HepG2 (cell line): Measurements from ENCODE around the gene LINGO3. TPM values are rescaled to one million over a fixed set of nuclear protein-coding genes. Genes with fewer than 3 reads are reported as not detected.

Experiments used
- AGO1 ChIP-seq: fragments of 200-400 bp; formaldehyde crosslinking; IDR thresholded peaks from 2 replicates; pipeline ENCODE4 v1.6.1; 2017; ENCODE audit warnings: mild to moderate bottlenecking, low read depth, low read length, moderate library complexity; ENCODE audit not compliant: poor library complexity, severe bottlenecking
- AHR ChIP-seq: IDR thresholded peaks from 2 replicates; pipeline ENCODE4 v1.6.1; 2018; ENCODE audit warnings: missing genetic modification reagents, missing compliant biosample characterization
- ARID5B ChIP-seq: IDR thresholded peaks from 2 replicates; pipeline ENCODE4 v1.4.0; 2020; ENCODE audit warnings: mild to moderate bottlenecking, missing genetic modification reagents
- CREBL2 ChIP-seq: sonication (generic); formaldehyde crosslinking; IDR thresholded peaks from 2 replicates; pipeline ENCODE4 v1.8.1; 2023; ENCODE audit warnings: missing genetic modification reagents, mild to moderate bottlenecking, borderline replicate concordance
- ELF1 ChIP-seq: sonication (generic); formaldehyde crosslinking; IDR thresholded peaks from 2 replicates; pipeline ENCODE4 v1.4.0; 2020; ENCODE audit warnings: missing genetic modification reagents
- HMG20B ChIP-seq: conservative IDR thresholded peaks from 2 replicates; pipeline ENCODE4 v1.6.1; 2016; ENCODE audit warnings: missing genetic modification reagents, missing compliant biosample characterization
- NCOA2 ChIP-seq: sonication (generic); formaldehyde crosslinking; IDR thresholded peaks from 2 replicates; pipeline ENCODE4 v1.8.0; 2022; ENCODE audit warnings: inconsistent platforms
- NCOR1 ChIP-seq: fragments of 200-600 bp; sonication (generic); IDR thresholded peaks from 2 replicates; pipeline ENCODE4 v1.7.0; 2017; ENCODE audit warnings: antibody characterized with exemption, low read length, borderline replicate concordance
- NR2F1 ChIP-seq, 2 experiments: fragments of 450-650 bp in 1 of 2; formaldehyde crosslinking in 1 of 2; IDR thresholded peaks; 2 replicates each; pipeline versions ENCODE4 v1.5.0 to v1.6.1; 2016 to 2020; ENCODE audit warnings: mild to moderate bottlenecking in 1 of 2, missing compliant biosample characterization in 1 of 2, missing genetic modification reagents in 1 of 2, moderate library complexity in 1 of 2
- PTBP1 ChIP-seq: fragments of 200-400 bp; formaldehyde crosslinking; IDR thresholded peaks from 2 replicates; pipeline ENCODE4 v1.6.1; 2018; ENCODE audit warnings: low read length, low read depth; ENCODE audit not compliant: poor library complexity, severe bottlenecking
- RARA ChIP-seq: IDR thresholded peaks from 2 replicates; pipeline ENCODE4 v1.6.1; 2016; ENCODE audit warnings: missing genetic modification reagents, missing compliant biosample characterization
- REST ChIP-seq, 2 experiments: IDR thresholded peaks; 2 replicates each; pipeline ENCODE4 v1.6.1; 2011 to 2012; ENCODE audit warnings: low read length in 2 of 2, borderline replicate concordance in 1 of 2, low read depth in 1 of 2, mild to moderate bottlenecking in 1 of 2, moderate library complexity in 1 of 2
- SAP130 ChIP-seq: IDR thresholded peaks from 2 replicates; pipeline ENCODE4 v1.6.1; 2016; ENCODE audit warnings: low read depth
- SRSF4 ChIP-seq: fragments of 200-400 bp; formaldehyde crosslinking; IDR thresholded peaks from one replicate; pipeline ENCODE4 v1.6.1; 2018; ENCODE audit warnings: mild to moderate bottlenecking, low read depth, low read length, moderate library complexity; ENCODE audit not compliant: poor library complexity, severe bottlenecking
- ZBTB44 ChIP-seq: sonication (generic); formaldehyde crosslinking; IDR thresholded peaks from 2 replicates; pipeline ENCODE4 v1.4.0; 2020; ENCODE audit warnings: missing genetic modification reagents
- ZBTB7A ChIP-seq: sonication (generic); formaldehyde crosslinking; IDR thresholded peaks from 2 replicates; pipeline ENCODE4 v1.8.0; 2022; ENCODE audit warnings: mild to moderate bottlenecking, missing genetic modification reagents
- ZNF10 ChIP-seq: sonication (generic); formaldehyde crosslinking; IDR thresholded peaks from 2 replicates; pipeline ENCODE4 v1.4.0; 2020; ENCODE audit warnings: mild to moderate bottlenecking, low read depth, missing genetic modification reagents, borderline replicate concordance
- ZNF264 ChIP-seq: sonication (generic); formaldehyde crosslinking; IDR thresholded peaks from 2 replicates; pipeline ENCODE4 v1.4.0; 2020; ENCODE audit warnings: missing genetic modification reagents
- ZNF317 ChIP-seq: sonication (generic); formaldehyde crosslinking; IDR thresholded peaks from 2 replicates; pipeline ENCODE4 v1.5.0; 2020; ENCODE audit warnings: mild to moderate bottlenecking, missing genetic modification reagents
- ZNF619 ChIP-seq: sonication (generic); formaldehyde crosslinking; IDR thresholded peaks from 2 replicates; pipeline ENCODE4 v1.4.0; 2020; ENCODE audit warnings: mild to moderate bottlenecking, missing genetic modification reagents
- ZNF713 ChIP-seq: sonication (generic); formaldehyde crosslinking; IDR thresholded peaks from 2 replicates; pipeline ENCODE4 v1.4.0; 2020; ENCODE audit warnings: mild to moderate bottlenecking, missing genetic modification reagents
- polyA plus RNA-seq, 8 experiments: library from polyadenylated mRNA; depleted of rRNA in 3 of 8; stranded (reverse) in 7 of 8; unstranded in 1 of 8; fragments of >200 nt; fragmentation: Illumina TruSeq in 4 of 8; extraction: Trizol in 4 of 8; gene quantifications; 2 replicates each; pipeline versions ENCODE4 v1.2.1 to v1.2.3, GENCODE V29; 2011 to 2016; ENCODE audit warnings: low read depth in 4 of 8, missing spikeins in 1 of 8, mixed read lengths in 1 of 8; ENCODE audit not compliant: insufficient read depth in 1 of 8
- total RNA-seq, 5 experiments: library from RNA; depleted of rRNA; stranded (reverse); fragments of >200 nt; fragmentation: Illumina TruSeq; extraction: Trizol; gene quantifications; 2 replicates each; pipeline ENCODE4 v1.2.3, GENCODE V29; 2016; ENCODE audit warnings: low read depth in 1 of 5

Gene LINGO3
- total and polyA plus RNA-seq, 2 of the 13 experiments (the other 11 are each of a cell fraction or from before 2014, with no cell fraction given) = not detected

- TF ChIP-seq ZNF264 (CRISPR knock-in tag) = no peak
- TF ChIP-seq NCOA2 (CRISPR knock-in tag) = peak; percentile 21; the same call in 1 of the 2 replicates
- TF ChIP-seq ARID5B (CRISPR knock-in tag) = peak; percentile 65
- no peak for TF ChIP-seq NR2F1 (CRISPR knock-in tag; IDR thresholded peaks at IDR 0.05)
- no peak for TF ChIP-seq ZNF619
- no peak for TF ChIP-seq CREBL2
- no peak for TF ChIP-seq SRSF4
- peak; percentile 89 for TF ChIP-seq SAP130
- peak; percentile 49 for TF ChIP-seq RARA (CRISPR knock-in tag)
- 0 out of 2 replicates have a peak, but pooled peaks have one; percentile 14 for TF ChIP-seq HMG20B (CRISPR knock-in tag)
- 0 out of 2 replicates have a peak, but pooled peaks have one; percentile 11 for TF ChIP-seq NCOR1
- TF ChIP-seq ZNF713 = no peak
- TF ChIP-seq ZBTB7A = no peak
- no peak for TF ChIP-seq PTBP1
- peak; percentile 22 for TF ChIP-seq AGO1
- TF ChIP-seq ELF1 (CRISPR knock-in tag) = no peak
- TF ChIP-seq ZNF10 (CRISPR knock-in tag) = no peak
- TF ChIP-seq ZNF317 = no peak
- no peak for TF ChIP-seq REST (IDR thresholded peaks at IDR 0.05; ENCODE audit: borderline replicate concordance in 1 of 2, low read depth in 1 of 2, low read length in 2 of 2)
- no peak for TF ChIP-seq AHR
- no peak for TF ChIP-seq ZBTB44
Measured at GRCh38 chr19:2330632-2331284, 22.8 kb upstream of the LINGO3 start (continued).
